CD4-positive, alpha-beta T cell treated with Interleukin-10 for 1 hour (primary cell): ENCODE data around the gene GPN2.
"Not testable (repeated sequence)": the region's sequence is repeated elsewhere in the genome, so short reads cannot be mapped to it uniquely, and the experiment has no call there.

ENCODE experiments used
- DNase-seq: peaks from one replicate; pipeline ENCODE4 v3.0.0-alpha.2; 2020

GPN2 gene

GRCh38 chr1:26856604-26857469, 33.2 kb downstream of the GPN2 start:
- DNase-seq, result no peak

GRCh38 chr1:26856181-26856580, 33.9 kb downstream of the GPN2 start:
- no peak for DNase-seq

- DNase-seq, result no peak
These were observed 34.4 kb downstream of the GPN2 start for GRCh38 chr1:26855636-26856035.

- no peak for DNase-seq
These were observed 35.2 kb downstream of the GPN2 start for GRCh38 chr1:26854906-26855305.

GRCh38 chr1:26853600-26853999, 36.5 kb downstream of the GPN2 start:
- no peak for DNase-seq

GRCh38 chr1:26853156-26853555, 36.9 kb downstream of the GPN2 start:
- DNase-seq, result peak; percentile 83

GRCh38 chr1:26852701-26853100, 37.4 kb downstream of the GPN2 start:
- no peak for DNase-seq

- DNase-seq, result no peak
These were observed 38.9 kb downstream of the GPN2 start for GRCh38 chr1:26851106-26851684.

GRCh38 chr1:26848941-26849774, 40.9 kb downstream of the GPN2 start:
- DNase-seq, result no peak

GRCh38 chr1:26848499-26848898, 41.6 kb downstream of the GPN2 start:
- no peak for DNase-seq

- not testable (repeated sequence) for DNase-seq
These were observed 42.3 kb downstream of the GPN2 start for GRCh38 chr1:26847826-26848225.

GRCh38 chr1:26844424-26845196, 45.5 kb downstream of the GPN2 start:
- no peak for DNase-seq

- no peak for DNase-seq
These were observed 50.3 kb downstream of the GPN2 start for GRCh38 chr1:26839779-26840178.

GRCh38 chr1:26839339-26839722, 50.8 kb downstream of the GPN2 start:
- no peak for DNase-seq

- peak; percentile 82 for DNase-seq
These were observed 51.4 kb downstream of the GPN2 start for GRCh38 chr1:26838474-26839338.

GRCh38 chr1:26837665-26838064, 52.4 kb downstream of the GPN2 start:
- not testable (repeated sequence) for DNase-seq

GRCh38 chr1:26833432-26834405, 56.4 kb downstream of the GPN2 start:
- DNase-seq, result peak; percentile 96

- no peak for DNase-seq
These were observed 57.7 kb downstream of the GPN2 start for GRCh38 chr1:26832249-26832960.

- peak; percentile 67 for DNase-seq
These were observed 58.4 kb downstream of the GPN2 start for GRCh38 chr1:26831546-26832248.
